Activated CD8-positive, alpha-beta memory T cell treated with anti-CD3 and anti-CD28 coated beads for 36 hours (primary cell): ENCODE measurements around the gene PCMT1. TPM values are rescaled to one million over a fixed set of nuclear protein-coding genes. Genes with fewer than 3 reads are reported as not detected.

Experiments
- total RNA-seq, 2 experiments: library from RNA; stranded (reverse); gene quantifications; one replicate each; pipeline ENCODE4 v1.2.3, GENCODE V29; 2021

PCMT1 gene
- total RNA-seq, 2 experiments from 2014 or later, result 96.2 to 96.7 TPM

Other genes with a start within 250 kb of the PCMT1 start
- 10 to 100 TPM; 30.6 to 30.8 TPM for gene PPIL4, start 203.7 kb upstream of the PCMT1 start, total RNA-seq
- gene GINM1, start 183.4 kb upstream of the PCMT1 start, total RNA-seq, result 10 to 100 TPM; 17.5 to 19.8 TPM
- gene KATNA1, start 101.0 kb upstream of the PCMT1 start, total RNA-seq, result 10 to 100 TPM; 20.6 to 20.7 TPM
- gene LATS1, start 31.6 kb upstream of the PCMT1 start, total RNA-seq, result 10 to 100 TPM; 23.9 to 26.1 TPM
- 10 to 100 TPM; 87.4 to 89.3 TPM for gene NUP43, start 3.2 kb upstream of the PCMT1 start, total RNA-seq
- gene LRP11, start 114.6 kb downstream of the PCMT1 start, total RNA-seq, result 1 to 10 TPM; 4.1 to 4.8 TPM
- gene RAET1E, start 148.4 kb downstream of the PCMT1 start, total RNA-seq, result not detected
- not detected for gene RAET1G, start 173.4 kb downstream of the PCMT1 start, total RNA-seq
- under 1 TPM; 0.65 TPM for gene ULBP2, start 192.3 kb downstream of the PCMT1 start, total RNA-seq
- 1 to 10 TPM; 1.1 to 1.3 TPM for gene ULBP1, start 214.2 kb downstream of the PCMT1 start, total RNA-seq